K562 (cell line): Measurements from ENCODE around the gene POLA1. TPM values are rescaled to one million over a fixed set of nuclear protein-coding genes. Genes with fewer than 3 reads are reported as not detected.

Source experiments
- ATAC-seq: fragments of 200-7000 bp; cut with Tn5 transposase; 3 replicates; pipeline ENCODE4 v1.9.1; 2020; ENCODE audit warnings: moderate library complexity
- BruUV-seq: library from RNA; stranded (reverse); fragments of 400-500 nt; replicated peaks from 2 replicates; lab custom pipeline; 2021; lab: Mats Ljungman, UMichigan
- CTCF ChIA-PET: fragments of 300-600 bp; formaldehyde crosslinking; extraction: SDS; loops from one replicate; lab custom pipeline; 2021; ENCODE audit warnings: low intra/inter-chr PET ratio; lab: Yijun Ruan, JAX
- POLR2A ChIA-PET: fragments of 300-600, 350-650 bp; sonication (Branson Sonifier 250); formaldehyde crosslinking; extraction: SDS; loops from one replicate; lab custom pipeline; 2021; ENCODE audit warnings: antibody characterized with exemption, inconsistent platforms; lab: Yijun Ruan, JAX
- DNase-seq, 4 experiments: peaks; one replicate each; pipeline versions ENCODE4 v3.0.0 to v3.0.0-alpha.2; 2011 to 2018; ENCODE audit warnings: low spot score in 3 of 4, mixed read lengths in 3 of 4; ENCODE audit errors: extremely low read depth in 1 of 4
- FAIRE-seq: peaks from 2 replicates; lab custom pipeline; 2011; peaks lifted over from hg19 to GRCh38; lab: Jason Lieb, UNC
- H2AFZ ChIP-seq: 2 replicates; pipeline ENCODE4 v1.6.0; 2011; ENCODE audit warnings: low read depth, low read length, control low read depth, inconsistent platforms
- H3K27ac ChIP-seq: fragments of 200-600 bp; 3 replicates; pipeline ENCODE4 v1.8.0; 2011; ENCODE audit warnings: low read depth, mild to moderate bottlenecking, control low read depth, inconsistent platforms, low read length, moderate library complexity, mixed read lengths; ENCODE audit errors: extremely low read depth
- H3K27me3 ChIP-seq, 2 experiments: fragments of 300-600 bp in 1 of 2; 2 replicates in 1 of 2; 3 replicates in 1 of 2; pipeline versions ENCODE4 v1.6.0 to v1.8.0; 2011; ENCODE audit warnings: inconsistent platforms in 2 of 2, low read length in 2 of 2, mild to moderate bottlenecking in 1 of 2, mixed read lengths in 1 of 2, moderate library complexity in 1 of 2; ENCODE audit not compliant: control insufficient read depth in 2 of 2, insufficient read depth in 2 of 2
- H3K36me3 ChIP-seq: fragments of 300-600 bp; 3 replicates; pipeline ENCODE4 v1.8.0; 2011; ENCODE audit warnings: mild to moderate bottlenecking, low read length, inconsistent platforms; ENCODE audit not compliant: control insufficient read depth, insufficient read depth
- H3K4me1 ChIP-seq, 2 experiments: fragments of 200-600 bp in 1 of 2; replicated peaks in 1 of 2; 2 replicates in 1 of 2; 3 replicates in 1 of 2; pipeline versions ENCODE4 v1.5.1 to v1.8.0; 2011; ENCODE audit warnings: inconsistent platforms in 2 of 2, low read length in 2 of 2, mild to moderate bottlenecking in 1 of 2, mixed read lengths in 1 of 2, moderate library complexity in 1 of 2; ENCODE audit not compliant: control insufficient read depth in 2 of 2, insufficient read depth in 2 of 2
- H3K4me2 ChIP-seq: 2 replicates; pipeline ENCODE4 v1.6.1; 2011; ENCODE audit warnings: low read length, control low read depth, inconsistent platforms, mixed read lengths; ENCODE audit not compliant: insufficient read depth
- H3K4me3 ChIP-seq: fragments of 200-600 bp; sonication (generic), shearing (Covaris generic); 2 replicates; pipeline ENCODE4 v1.5.1; 2016; ENCODE audit warnings: control low read depth, inconsistent platforms
- H3K79me2 ChIP-seq: fragments of 200-600 bp; 3 replicates; pipeline ENCODE4 v1.8.0; 2011; ENCODE audit warnings: low read length, inconsistent platforms; ENCODE audit not compliant: control insufficient read depth, insufficient read depth
- H3K9ac ChIP-seq, 2 experiments: 2 replicates each; pipeline versions ENCODE4 v1.6.0 to v1.6.1; 2011; ENCODE audit warnings: low read depth in 2 of 2, low read length in 2 of 2, control low read depth in 1 of 2, inconsistent platforms in 1 of 2, mild to moderate bottlenecking in 1 of 2, mixed read lengths in 1 of 2; ENCODE audit not compliant: insufficient read depth in 1 of 2
- H3K9me1 ChIP-seq: one replicate; pipeline ENCODE4 v1.6.0; 2011; ENCODE audit warnings: inconsistent platforms, mild to moderate bottlenecking, low read length, moderate library complexity; ENCODE audit not compliant: control insufficient read depth, insufficient read depth
- H3K9me3 ChIP-seq: replicated peaks from 2 replicates; pipeline ENCODE4 v1.5.1; 2011; ENCODE audit warnings: low read depth, low read length, inconsistent platforms; ENCODE audit not compliant: control insufficient read depth, insufficient read depth
- H4K20me1 ChIP-seq: replicated peaks from 2 replicates; pipeline ENCODE4 v1.6.1; 2011; ENCODE audit warnings: low read length, inconsistent platforms, mixed read lengths; ENCODE audit not compliant: control insufficient read depth, insufficient read depth
- NEUROD1 ChIP-seq: fragments of 150-350 bp; IDR thresholded peaks from 2 replicates; pipeline ENCODE4 v1.6.1; 2014; ENCODE audit warnings: borderline replicate concordance, low read length, low read depth; ENCODE audit not compliant: partially characterized antibody
- POLR2G ChIP-seq: fragments of 200-400 bp; formaldehyde crosslinking; IDR thresholded peaks from 2 replicates; pipeline ENCODE4 v1.6.1; 2017; ENCODE audit warnings: low read depth, mild to moderate bottlenecking, antibody characterized with exemption, low read length, moderate library complexity
- RFX5 ChIP-seq: IDR thresholded peaks from 2 replicates; pipeline ENCODE4 v1.6.1; 2011; ENCODE audit warnings: low read depth, mild to moderate bottlenecking, improper control_type of control experiment, low read length
- SNRNP70 ChIP-seq: fragments of 200-400 bp; formaldehyde crosslinking; optimal IDR thresholded peaks from 2 replicates; pipeline ENCODE3; 2017; ENCODE audit warnings: low read depth, low read length
- STAT5A ChIP-seq: IDR thresholded peaks from 2 replicates; pipeline ENCODE4 v1.6.1; 2012; ENCODE audit warnings: low read length, inconsistent platforms, borderline replicate concordance
- TFAP4 ChIP-seq: sonication (generic); formaldehyde crosslinking; IDR thresholded peaks from 2 replicates; pipeline ENCODE4 v1.8.0; 2022; ENCODE audit warnings: missing genetic modification reagents, mild to moderate bottlenecking, moderate library complexity, borderline replicate concordance
- ZNF318 ChIP-seq, 2 experiments: fragments of 450-650 bp; IDR thresholded peaks; 2 replicates each; pipeline ENCODE4 v1.6.1; 2016; ENCODE audit warnings: mild to moderate bottlenecking in 2 of 2, borderline replicate concordance in 1 of 2, low read depth in 1 of 2, moderate library complexity in 1 of 2
- WGBS: fragments of 100-300 bp; shearing (Covaris generic); methylation state at CpG from one replicate; pipeline ENCODE4 v1.1.6; 2016; ENCODE audit warnings: low coverage, mixed read lengths; ENCODE audit not compliant: insufficient coverage; ENCODE audit errors: missing lambda C conversion rate; 5-methylcytosine and 5-hydroxymethylcytosine counted together
- in situ Hi-C: fragments of 300-500 bp; cut with MboI; formaldehyde crosslinking; loops from 4 replicates; pipeline ENCODE4 v1.15.0; 2018; ENCODE audit warnings: inconsistent platforms, mixed read lengths
- intact Hi-C: fragments of 100-400 bp; cut with micrococcal nuclease; formaldehyde crosslinking; loops from 2 replicates; pipeline ENCODE4 v1.14.2; 2022
- polyA plus RNA-seq, 8 experiments: library from polyadenylated mRNA; depleted of rRNA in 4 of 8; stranded (reverse) in 5 of 8; unstranded in 3 of 8; fragments of >200 nt; fragmentation: Nextera tagmentation in 2 of 8; fragmentation: Illumina TruSeq in 1 of 8; extraction: Ambion mirVana in 2 of 8; extraction: Trizol in 1 of 8; gene quantifications; 2 replicates each; pipeline versions ENCODE4 v1.2.1 to v1.2.3, GENCODE V29; 2011 to 2014; ENCODE audit warnings: inconsistent platforms in 1 of 8, missing spikeins in 1 of 8
- total RNA-seq, 7 experiments: library from RNA; depleted of rRNA in 6 of 7; stranded (reverse); fragments of >200 nt in 6 of 7; fragmentation: Illumina TruSeq in 2 of 7; extraction: Trizol in 2 of 7; gene quantifications; 2 replicates each; pipeline versions ENCODE4 v1.2.1 to v1.2.3, GENCODE V29; 2011 to 2021; ENCODE audit warnings: low replicate concordance in 1 of 7
- TF ChIP-seq, protein P1 (sequence below): fragments of 450-650 bp; conservative IDR thresholded peaks from 2 replicates; pipeline ENCODE4 v1.6.1; 2016; ENCODE audit warnings: missing genetic modification characterization, low read depth, mild to moderate bottlenecking, missing compliant biosample characterization, moderate library complexity

The POLA1 gene
- total and polyA plus RNA-seq, 9 of the 15 experiments (the other 6 are each of a cell fraction or from before 2014, with no cell fraction given): 8.6 to 48.4 (median 27.4) TPM

DNA sequence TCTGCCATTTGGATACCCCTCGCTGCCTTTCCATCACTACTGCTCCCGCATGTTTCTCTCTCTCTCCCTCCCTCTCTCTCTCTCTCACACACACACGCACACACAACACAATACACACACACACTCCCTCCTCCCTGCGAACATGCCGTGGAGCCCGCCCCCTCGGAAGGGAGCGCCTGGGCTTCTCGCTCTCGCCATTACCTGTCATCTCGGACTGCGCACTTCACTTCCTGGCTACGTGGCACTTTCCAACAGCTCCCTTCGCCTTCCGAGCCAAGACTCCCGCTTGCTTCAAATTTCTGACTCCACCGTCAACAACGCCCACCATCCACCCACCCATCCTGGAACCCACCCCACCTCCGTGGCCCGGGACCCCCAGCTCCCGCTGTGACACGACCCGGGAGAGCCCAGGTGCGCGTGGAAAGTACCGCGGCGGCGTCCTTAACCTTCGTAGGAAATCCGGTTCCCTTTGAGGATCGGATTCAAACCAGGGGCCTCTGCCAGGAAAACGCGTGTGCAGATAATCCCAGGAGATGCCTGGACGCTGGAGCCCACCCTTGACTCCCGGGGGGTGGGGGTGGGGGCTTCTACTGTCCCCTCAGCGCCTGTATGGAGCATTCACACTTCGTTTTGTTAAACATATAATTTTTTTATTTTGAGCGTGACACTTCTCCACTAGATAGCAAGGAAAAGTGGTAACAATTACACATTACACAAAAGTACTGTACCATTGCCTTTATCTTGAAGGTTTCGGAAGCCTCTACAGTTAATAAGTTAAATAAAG lies 309.5 kb downstream of the POLA1 start:
- Histone ChIP-seq H3K79me2 (no peaks in the 10 kb centered on the region), H3K36me3 (peaks cover under 1% of the 10 kb centered on the region; the same call in 1 of the 3 replicates), H3K4me3 (no peak overlapping the region), H3K9me1 (no peaks in the 10 kb centered on the region), H3K27me3 (peaks cover 2 to 12% of the 10 kb centered on the region in 2 experiments; a peak in 1 of 5 replicates), H3K9ac (no peak overlapping the region), H2AFZ (no peak overlapping the region), H3K4me1 (peaks cover 0 to 8% of the 10 kb centered on the region in 2 experiments; a peak in 2 of 5 replicates), H4K20me1 (no peaks in the 10 kb centered on the region), H3K4me2 (no peak overlapping the region), H3K9me3 (no peaks in the 10 kb centered on the region), H3K27ac (no peak overlapping the region)
- DNase-seq: no peak
- ChIA-PET POLR2A (interaction anchor here (0.7 kb wide), 1 partner anchor 851 kb away, joined by 3 read pairs; no protein-coding TSS in a partner anchor), CTCF (no interaction called here)
- no peak for TF ChIP-seq RFX5
- TF ChIP-seq STAT5A: no peak
- no peak for TF ChIP-seq TFAP4 (CRISPR knock-in tag)
- TF ChIP-seq, protein P1, sequence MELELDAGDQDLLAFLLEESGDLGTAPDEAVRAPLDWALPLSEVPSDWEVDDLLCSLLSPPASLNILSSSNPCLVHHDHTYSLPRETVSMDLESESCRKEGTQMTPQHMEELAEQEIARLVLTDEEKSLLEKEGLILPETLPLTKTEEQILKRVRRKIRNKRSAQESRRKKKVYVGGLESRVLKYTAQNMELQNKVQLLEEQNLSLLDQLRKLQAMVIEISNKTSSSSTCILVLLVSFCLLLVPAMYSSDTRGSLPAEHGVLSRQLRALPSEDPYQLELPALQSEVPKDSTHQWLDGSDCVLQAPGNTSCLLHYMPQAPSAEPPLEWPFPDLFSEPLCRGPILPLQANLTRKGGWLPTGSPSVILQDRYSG (tag): no peak
- TF ChIP-seq ZNF318 (IDR thresholded peaks at IDR 0.05; ENCODE audit: borderline replicate concordance in 1 of 2, low read depth in 1 of 2): no peak
- TF ChIP-seq SNRNP70: no peak
- no peak for TF ChIP-seq NEUROD1
- no peak for TF ChIP-seq POLR2G
- ATAC-seq: no peak
- no peak for FAIRE-seq
- no TSS peak for BruUV-seq
- intact Hi-C loops: no loop called here
- 80% methylated on average over 23 of the region's 40 CpGs for WGBS
- in situ Hi-C loops: no loop called here
